Measurements from ENCODE around the gene RBM27.

DNA sequence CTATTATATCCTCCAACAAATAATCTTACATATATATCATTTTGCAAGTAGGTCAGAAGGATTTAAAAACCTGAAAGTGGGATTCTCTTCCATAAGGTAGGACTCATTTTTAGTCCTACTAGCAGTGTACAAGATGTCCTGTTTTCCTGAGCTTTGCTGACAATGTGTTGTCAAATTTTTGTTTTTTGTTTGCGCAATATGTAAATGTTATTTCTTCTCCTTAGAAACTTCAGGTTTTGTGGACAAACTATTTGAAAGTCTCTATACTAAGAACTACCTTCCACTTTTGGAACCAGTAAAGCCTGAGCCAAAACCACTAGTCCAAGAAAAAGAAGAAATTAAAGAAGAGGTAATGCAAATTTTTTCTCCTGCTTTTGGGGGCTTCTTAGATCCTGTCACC is 19.8 kb downstream of the RBM27 start:
- no peak for TF ChIP-seq POLR2AphosphoS5 (IDR thresholded peaks at IDR 0.05; ENCODE audit: borderline replicate concordance, low read depth, low read length)
- TF ChIP-seq EZH2 (IDR thresholded peaks at IDR 0.05): no peak
